HepG2 (cell line): Measurements from ENCODE around the gene NOB1. TPM values are rescaled to one million over a fixed set of nuclear protein-coding genes. Genes with fewer than 3 reads are reported as not detected.

Source experiments
- ATF1 ChIP-seq: IDR thresholded peaks from 2 replicates; pipeline ENCODE4 v1.6.1; 2016; ENCODE audit warnings: mild to moderate bottlenecking, control low read depth
- CBX5 ChIP-seq: sonication (generic); formaldehyde crosslinking; IDR thresholded peaks from 2 replicates; pipeline ENCODE4 v1.4.0; 2020; ENCODE audit warnings: missing genetic modification reagents, borderline replicate concordance
- FOXA1 ChIP-seq, 2 experiments: fragments of 450-650 bp in 1 of 2; sonication (generic) in 1 of 2; formaldehyde crosslinking in 1 of 2; IDR thresholded peaks; 2 replicates each; pipeline versions ENCODE4 v1.4.0 to v1.6.1; 2016 to 2020; ENCODE audit warnings: missing genetic modification reagents in 1 of 2
- HDAC2 ChIP-seq: sonication (generic); formaldehyde crosslinking; IDR thresholded peaks from 2 replicates; pipeline ENCODE4 v1.4.0; 2020; ENCODE audit warnings: missing genetic modification reagents
- HMG20A ChIP-seq: IDR thresholded peaks from 2 replicates; pipeline ENCODE4 v1.6.1; 2016; ENCODE audit warnings: borderline replicate concordance
- KAT2B ChIP-seq: fragments of 150-350 bp; IDR thresholded peaks from 2 replicates; pipeline ENCODE4 v1.6.1; 2014; ENCODE audit warnings: low read depth, low read length, borderline replicate concordance
- KDM4B ChIP-seq: sonication (generic); formaldehyde crosslinking; IDR thresholded peaks from 2 replicates; pipeline ENCODE4 v1.4.0; 2020; ENCODE audit warnings: missing genetic modification reagents
- MIXL1 ChIP-seq: IDR thresholded peaks from 2 replicates; pipeline ENCODE4 v1.6.1; 2016
- NFATC3 ChIP-seq: sonication (generic); formaldehyde crosslinking; IDR thresholded peaks from 2 replicates; pipeline ENCODE4 v1.5.1; 2020; ENCODE audit warnings: mild to moderate bottlenecking, missing genetic modification reagents
- NR3C1 ChIP-seq: sonication (generic); formaldehyde crosslinking; IDR thresholded peaks from 2 replicates; pipeline ENCODE4 v1.4.0; 2020; ENCODE audit warnings: missing genetic modification reagents
- RARA ChIP-seq: IDR thresholded peaks from 2 replicates; pipeline ENCODE4 v1.6.1; 2016; ENCODE audit warnings: missing genetic modification reagents, missing compliant biosample characterization
- RARG ChIP-seq: sonication (generic); formaldehyde crosslinking; IDR thresholded peaks from 2 replicates; pipeline ENCODE4 v1.4.0; 2020; ENCODE audit warnings: low read depth, mild to moderate bottlenecking, missing genetic modification reagents
- RFXAP ChIP-seq: sonication (generic); formaldehyde crosslinking; IDR thresholded peaks from 2 replicates; pipeline ENCODE4 v1.4.0; 2020; ENCODE audit warnings: missing genetic modification reagents, borderline replicate concordance
- SMC3 ChIP-seq: IDR thresholded peaks from 2 replicates; pipeline ENCODE4 v1.6.1; 2011; ENCODE audit warnings: low read length, improper control_type of control experiment
- SSRP1 ChIP-seq: IDR thresholded peaks from 2 replicates; pipeline ENCODE4 v1.6.1; 2016; ENCODE audit warnings: control low read depth
- THAP11 ChIP-seq: IDR thresholded peaks from 2 replicates; pipeline ENCODE4 v1.6.1; 2016; ENCODE audit warnings: missing biosample characterization, missing genetic modification reagents
- ZC3H4 ChIP-seq: sonication (generic); formaldehyde crosslinking; IDR thresholded peaks from 2 replicates; pipeline ENCODE4 v1.4.0; 2020; ENCODE audit warnings: missing genetic modification reagents, borderline replicate concordance
- ZNF333 ChIP-seq: sonication (generic); formaldehyde crosslinking; IDR thresholded peaks from 2 replicates; pipeline ENCODE4 v1.4.0; 2020; ENCODE audit warnings: mild to moderate bottlenecking, missing genetic modification reagents, borderline replicate concordance
- ZNF44 ChIP-seq: sonication (generic); formaldehyde crosslinking; IDR thresholded peaks from 2 replicates; pipeline ENCODE4 v1.5.1; 2020; ENCODE audit warnings: mild to moderate bottlenecking, missing genetic modification reagents
- ZNF549 ChIP-seq: sonication (generic); formaldehyde crosslinking; IDR thresholded peaks from 2 replicates; pipeline ENCODE4 v1.5.0; 2020; ENCODE audit warnings: missing genetic modification reagents
- ZNF563 ChIP-seq: sonication (generic); formaldehyde crosslinking; IDR thresholded peaks from 2 replicates; pipeline ENCODE4 v1.8.0; 2022; ENCODE audit warnings: mild to moderate bottlenecking, moderate library complexity, missing genetic modification reagents
- ZNF615 ChIP-seq: sonication (generic); formaldehyde crosslinking; IDR thresholded peaks from 2 replicates; pipeline ENCODE4 v1.5.0; 2020; ENCODE audit warnings: mild to moderate bottlenecking, missing genetic modification reagents, borderline replicate concordance
- ZNF746 ChIP-seq: sonication (generic); formaldehyde crosslinking; IDR thresholded peaks from 2 replicates; pipeline ENCODE4 v1.8.0; 2022; ENCODE audit warnings: mild to moderate bottlenecking, missing genetic modification reagents
- ZNF775 ChIP-seq: sonication (generic); formaldehyde crosslinking; IDR thresholded peaks from 2 replicates; pipeline ENCODE4 v1.4.0; 2020; ENCODE audit warnings: missing genetic modification reagents, mild to moderate bottlenecking, moderate library complexity, borderline replicate concordance
- ZNF777 ChIP-seq: sonication (generic); formaldehyde crosslinking; IDR thresholded peaks from 2 replicates; pipeline ENCODE4 v1.4.0; 2020; ENCODE audit warnings: missing genetic modification reagents
- ZNF841 ChIP-seq: sonication (generic); formaldehyde crosslinking; IDR thresholded peaks from 2 replicates; pipeline ENCODE4 v1.8.1; 2023; ENCODE audit warnings: missing genetic modification reagents, borderline replicate concordance
- ZNF878 ChIP-seq: sonication (generic); formaldehyde crosslinking; IDR thresholded peaks from 2 replicates; pipeline ENCODE4 v1.8.1; 2023; ENCODE audit warnings: mild to moderate bottlenecking, missing genetic modification reagents, moderate library complexity
- ZSCAN31 ChIP-seq: sonication (generic); formaldehyde crosslinking; IDR thresholded peaks from 2 replicates; pipeline ENCODE4 v1.5.0; 2020; ENCODE audit warnings: low read depth, mild to moderate bottlenecking, missing genetic modification reagents
- polyA plus RNA-seq, 8 experiments: library from polyadenylated mRNA; depleted of rRNA in 3 of 8; stranded (reverse) in 7 of 8; unstranded in 1 of 8; fragments of >200 nt; fragmentation: Illumina TruSeq in 4 of 8; extraction: Trizol in 4 of 8; gene quantifications; 2 replicates each; pipeline versions ENCODE4 v1.2.1 to v1.2.3, GENCODE V29; 2011 to 2016; ENCODE audit warnings: low read depth in 4 of 8, missing spikeins in 1 of 8, mixed read lengths in 1 of 8; ENCODE audit not compliant: insufficient read depth in 1 of 8
- total RNA-seq, 5 experiments: library from RNA; depleted of rRNA; stranded (reverse); fragments of >200 nt; fragmentation: Illumina TruSeq; extraction: Trizol; gene quantifications; 2 replicates each; pipeline ENCODE4 v1.2.3, GENCODE V29; 2016; ENCODE audit warnings: low read depth in 1 of 5
- TF ChIP-seq, protein P1 (sequence below): sonication (generic); formaldehyde crosslinking; IDR thresholded peaks from 2 replicates; pipeline ENCODE4 v1.8.0; 2022; ENCODE audit warnings: missing genetic modification reagents, mild to moderate bottlenecking, borderline replicate concordance
- TF ChIP-seq, protein P2 (sequence below): sonication (generic); formaldehyde crosslinking; IDR thresholded peaks from 2 replicates; pipeline ENCODE4 v1.5.0; 2020; ENCODE audit warnings: mild to moderate bottlenecking, missing genetic modification reagents, borderline replicate concordance
- TF ChIP-seq, protein P3 (sequence below): sonication (generic); formaldehyde crosslinking; IDR thresholded peaks from 2 replicates; pipeline ENCODE4 v1.4.0; 2020; ENCODE audit warnings: missing genetic modification reagents

Gene NOB1
- total and polyA plus RNA-seq, 2 of the 13 experiments (the other 11 are each of a cell fraction or from before 2014, with no cell fraction given): 47.1 to 162 TPM

DNA sequence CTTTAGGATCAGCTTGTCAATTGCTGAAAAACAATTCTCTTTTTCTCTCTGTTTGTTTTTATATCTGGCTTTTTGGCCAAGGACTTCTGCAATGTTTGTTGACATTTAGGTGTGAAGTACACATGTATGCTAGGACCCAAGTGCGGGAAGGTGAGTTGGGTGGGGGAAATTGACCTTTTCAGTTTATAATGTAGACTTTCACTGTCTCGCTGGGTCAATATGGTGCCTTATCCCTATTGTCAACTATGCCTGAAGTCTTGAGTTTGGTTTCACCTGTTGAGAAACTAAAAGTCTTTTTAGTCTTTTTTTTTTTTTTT, 16.9 kb upstream of the NOB1 start (continued):
- no peak for TF ChIP-seq CBX5
- no peak for TF ChIP-seq NR3C1 (CRISPR knock-in tag)
- TF ChIP-seq RARA (CRISPR knock-in tag): peak; percentile 67
- TF ChIP-seq ZNF746 (CRISPR knock-in tag): no peak
- TF ChIP-seq, protein P1, sequence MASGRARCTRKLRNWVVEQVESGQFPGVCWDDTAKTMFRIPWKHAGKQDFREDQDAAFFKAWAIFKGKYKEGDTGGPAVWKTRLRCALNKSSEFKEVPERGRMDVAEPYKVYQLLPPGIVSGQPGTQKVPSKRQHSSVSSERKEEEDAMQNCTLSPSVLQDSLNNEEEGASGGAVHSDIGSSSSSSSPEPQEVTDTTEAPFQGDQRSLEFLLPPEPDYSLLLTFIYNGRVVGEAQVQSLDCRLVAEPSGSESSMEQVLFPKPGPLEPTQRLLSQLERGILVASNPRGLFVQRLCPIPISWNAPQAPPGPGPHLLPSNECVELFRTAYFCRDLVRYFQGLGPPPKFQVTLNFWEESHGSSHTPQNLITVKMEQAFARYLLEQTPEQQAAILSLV (CRISPR knock-in tag): no peak
- no peak for TF ChIP-seq RARG (CRISPR knock-in tag)
- no peak for TF ChIP-seq FOXA1 (IDR thresholded peaks at IDR 0.05)
- TF ChIP-seq FOXA1 (CRISPR knock-in tag; IDR thresholded peaks at IDR 0.05): peak; percentile 71
- no peak for TF ChIP-seq KDM4B (CRISPR knock-in tag)
- TF ChIP-seq MIXL1 (CRISPR knock-in tag): no peak
- TF ChIP-seq HDAC2 (CRISPR knock-in tag): no peak
- TF ChIP-seq, protein P2, sequence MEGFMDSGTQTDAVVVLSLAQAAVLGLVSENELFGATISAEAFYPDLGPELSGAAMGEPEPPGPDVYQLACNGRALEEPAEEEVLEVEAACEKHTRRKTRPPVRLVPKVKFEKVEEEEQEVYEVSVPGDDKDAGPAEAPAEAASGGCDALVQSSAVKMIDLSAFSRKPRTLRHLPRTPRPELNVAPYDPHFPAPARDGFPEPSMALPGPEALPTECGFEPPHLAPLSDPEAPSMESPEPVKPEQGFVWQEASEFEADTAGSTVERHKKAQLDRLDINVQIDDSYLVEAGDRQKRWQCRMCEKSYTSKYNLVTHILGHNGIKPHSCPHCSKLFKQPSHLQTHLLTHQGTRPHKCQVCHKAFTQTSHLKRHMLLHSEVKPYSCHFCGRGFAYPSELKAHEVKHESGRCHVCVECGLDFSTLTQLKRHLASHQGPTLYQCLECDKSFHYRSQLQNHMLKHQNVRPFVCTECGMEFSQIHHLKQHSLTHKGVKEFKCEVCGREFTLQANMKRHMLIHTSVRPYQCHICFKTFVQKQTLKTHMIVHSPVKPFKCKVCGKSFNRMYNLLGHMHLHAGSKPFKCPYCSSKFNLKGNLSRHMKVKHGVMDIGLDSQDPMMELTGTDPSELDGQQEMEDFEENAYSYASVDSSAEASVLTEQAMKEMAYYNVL (CRISPR knock-in tag): 0 out of 2 replicates have a peak, but pooled peaks have one; percentile 32
- TF ChIP-seq ZNF878: peak; percentile 14; the same call in 1 of the 2 replicates
- no peak for TF ChIP-seq ZNF563
- no peak for TF ChIP-seq THAP11
- TF ChIP-seq HMG20A (CRISPR knock-in tag): 0 out of 2 replicates have a peak, but pooled peaks have one; percentile 28
- no peak for TF ChIP-seq ATF1
- TF ChIP-seq ZNF333 (CRISPR knock-in tag): no peak
- no peak for TF ChIP-seq ZNF615 (CRISPR knock-in tag)
- TF ChIP-seq SMC3: no peak
- no peak for TF ChIP-seq ZNF549 (CRISPR knock-in tag)
- TF ChIP-seq NFATC3 (CRISPR knock-in tag): no peak
- no peak for TF ChIP-seq ZNF775 (CRISPR knock-in tag)
- no peak for TF ChIP-seq ZNF841
- no peak for TF ChIP-seq ZNF44 (CRISPR knock-in tag)
- TF ChIP-seq ZNF777 (CRISPR knock-in tag): no peak
- no peak for TF ChIP-seq KAT2B
- TF ChIP-seq RFXAP (CRISPR knock-in tag): no peak
- TF ChIP-seq SSRP1 (CRISPR knock-in tag): no peak
- no peak for TF ChIP-seq ZSCAN31 (CRISPR knock-in tag)
- TF ChIP-seq ZC3H4 (CRISPR knock-in tag): no peak
- TF ChIP-seq, protein P3, sequence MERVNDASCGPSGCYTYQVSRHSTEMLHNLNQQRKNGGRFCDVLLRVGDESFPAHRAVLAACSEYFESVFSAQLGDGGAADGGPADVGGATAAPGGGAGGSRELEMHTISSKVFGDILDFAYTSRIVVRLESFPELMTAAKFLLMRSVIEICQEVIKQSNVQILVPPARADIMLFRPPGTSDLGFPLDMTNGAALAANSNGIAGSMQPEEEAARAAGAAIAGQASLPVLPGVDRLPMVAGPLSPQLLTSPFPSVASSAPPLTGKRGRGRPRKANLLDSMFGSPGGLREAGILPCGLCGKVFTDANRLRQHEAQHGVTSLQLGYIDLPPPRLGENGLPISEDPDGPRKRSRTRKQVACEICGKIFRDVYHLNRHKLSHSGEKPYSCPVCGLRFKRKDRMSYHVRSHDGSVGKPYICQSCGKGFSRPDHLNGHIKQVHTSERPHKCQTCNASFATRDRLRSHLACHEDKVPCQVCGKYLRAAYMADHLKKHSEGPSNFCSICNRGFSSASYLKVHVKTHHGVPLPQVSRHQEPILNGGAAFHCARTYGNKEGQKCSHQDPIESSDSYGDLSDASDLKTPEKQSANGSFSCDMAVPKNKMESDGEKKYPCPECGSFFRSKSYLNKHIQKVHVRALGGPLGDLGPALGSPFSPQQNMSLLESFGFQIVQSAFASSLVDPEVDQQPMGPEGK: no peak
